Thoracic aorta (tissue), 2 donors: ENCODE data around the gene PGGHG. TPM values are rescaled to one million over a fixed set of nuclear protein-coding genes. Genes with fewer than 3 reads are reported as not detected.

Experiments
- ATAC-seq: fragments of 150-250 bp; one replicate; pipeline ENCODE4 v1.8.0; 2017; ENCODE audit warnings: low read depth; ENCODE audit not compliant: insufficient number of reproducible peaks, low FRiP score
- DNase-seq: peaks from one replicate; pipeline ENCODE4 v3.0.0-alpha.2; 2020; ENCODE audit warnings: low spot score
- H3K27ac ChIP-seq, 2 donors: fragments of 200-600 bp; sonication (generic); 1 replicate in 1 of 2; 2 replicates in 1 of 2; pipeline ENCODE4 v1.5.1; 2016; ENCODE audit warnings: mild to moderate bottlenecking in 2 of 2, moderate library complexity in 2 of 2
- H3K27me3 ChIP-seq: fragments of 200-600 bp; sonication (generic); replicated peaks from 2 replicates; pipeline ENCODE4 v1.6.0; 2016; ENCODE audit warnings: mild to moderate bottlenecking; ENCODE audit not compliant: insufficient read depth
- H3K36me3 ChIP-seq: fragments of 200-600 bp; sonication (generic); one replicate; pipeline ENCODE4 v1.5.1; 2016
- H3K4me1 ChIP-seq, 2 donors: fragments of 200-600 bp; sonication (generic); 1 replicate in 1 of 2; 2 replicates in 1 of 2; pipeline versions ENCODE4 v1.5.1 to v1.6.0; 2016; ENCODE audit warnings: low read depth in 2 of 2, mild to moderate bottlenecking in 1 of 2; ENCODE audit not compliant: control insufficient read depth in 1 of 2
- H3K4me3 ChIP-seq: fragments of 200-600 bp; sonication (generic); 2 replicates; pipeline ENCODE4 v1.5.1; 2016; ENCODE audit warnings: mild to moderate bottlenecking
- H3K9me3 ChIP-seq: fragments of 200-600 bp; sonication (generic); 2 replicates; pipeline ENCODE4 v1.5.1; 2016
- total RNA-seq, 2 donors: library from RNA; depleted of rRNA; stranded (reverse); fragments of >200 nt; gene quantifications; one replicate each; pipeline versions ENCODE4 v1.1.0 to v1.2.3, GENCODE V29; 2016
- TF ChIP-seq, protein P1 (sequence below): fragments of 200-600 bp; sonication (generic); IDR thresholded peaks from one replicate; pipeline ENCODE4 v1.5.1; 2019; ENCODE audit warnings: antibody characterized with exemption

PGGHG gene
- total RNA-seq, 2 donors from 2014 or later, result 54.2 to 68.8 TPM

DNA sequence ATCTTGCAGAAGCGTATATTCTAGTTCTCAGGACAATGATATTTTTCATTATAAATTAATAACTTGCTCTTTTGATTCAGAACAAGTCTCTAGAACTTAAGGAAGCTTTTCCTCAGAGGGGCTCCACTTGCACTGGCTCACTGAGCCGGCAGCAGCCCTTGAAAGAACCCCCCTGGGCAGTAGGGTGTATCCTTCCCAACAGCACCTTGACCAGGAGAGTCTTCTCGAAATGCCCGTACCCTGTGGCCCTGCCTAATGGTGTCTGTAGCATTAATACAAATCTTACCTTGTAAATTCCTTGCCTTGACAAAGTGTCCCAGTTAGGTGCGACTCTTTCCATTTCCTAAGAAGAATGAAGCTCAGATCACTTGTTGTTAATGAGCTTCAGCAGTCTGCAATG lies 38.7 kb upstream of the PGGHG start:
- Histone ChIP-seq H3K4me1 (no peaks in the 10 kb centered on the region), H3K36me3 (peaks cover 59% of the 10 kb centered on the region), H3K27ac (no peak overlapping the region), H3K4me3 (no peak overlapping the region), H3K27me3 (no peaks in the 10 kb centered on the region), H3K9me3 (no peaks in the 10 kb centered on the region)
- no peak for DNase-seq
- ATAC-seq, result no peak
- TF ChIP-seq, protein P1, sequence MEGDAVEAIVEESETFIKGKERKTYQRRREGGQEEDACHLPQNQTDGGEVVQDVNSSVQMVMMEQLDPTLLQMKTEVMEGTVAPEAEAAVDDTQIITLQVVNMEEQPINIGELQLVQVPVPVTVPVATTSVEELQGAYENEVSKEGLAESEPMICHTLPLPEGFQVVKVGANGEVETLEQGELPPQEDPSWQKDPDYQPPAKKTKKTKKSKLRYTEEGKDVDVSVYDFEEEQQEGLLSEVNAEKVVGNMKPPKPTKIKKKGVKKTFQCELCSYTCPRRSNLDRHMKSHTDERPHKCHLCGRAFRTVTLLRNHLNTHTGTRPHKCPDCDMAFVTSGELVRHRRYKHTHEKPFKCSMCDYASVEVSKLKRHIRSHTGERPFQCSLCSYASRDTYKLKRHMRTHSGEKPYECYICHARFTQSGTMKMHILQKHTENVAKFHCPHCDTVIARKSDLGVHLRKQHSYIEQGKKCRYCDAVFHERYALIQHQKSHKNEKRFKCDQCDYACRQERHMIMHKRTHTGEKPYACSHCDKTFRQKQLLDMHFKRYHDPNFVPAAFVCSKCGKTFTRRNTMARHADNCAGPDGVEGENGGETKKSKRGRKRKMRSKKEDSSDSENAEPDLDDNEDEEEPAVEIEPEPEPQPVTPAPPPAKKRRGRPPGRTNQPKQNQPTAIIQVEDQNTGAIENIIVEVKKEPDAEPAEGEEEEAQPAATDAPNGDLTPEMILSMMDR, result no peak

DNA sequence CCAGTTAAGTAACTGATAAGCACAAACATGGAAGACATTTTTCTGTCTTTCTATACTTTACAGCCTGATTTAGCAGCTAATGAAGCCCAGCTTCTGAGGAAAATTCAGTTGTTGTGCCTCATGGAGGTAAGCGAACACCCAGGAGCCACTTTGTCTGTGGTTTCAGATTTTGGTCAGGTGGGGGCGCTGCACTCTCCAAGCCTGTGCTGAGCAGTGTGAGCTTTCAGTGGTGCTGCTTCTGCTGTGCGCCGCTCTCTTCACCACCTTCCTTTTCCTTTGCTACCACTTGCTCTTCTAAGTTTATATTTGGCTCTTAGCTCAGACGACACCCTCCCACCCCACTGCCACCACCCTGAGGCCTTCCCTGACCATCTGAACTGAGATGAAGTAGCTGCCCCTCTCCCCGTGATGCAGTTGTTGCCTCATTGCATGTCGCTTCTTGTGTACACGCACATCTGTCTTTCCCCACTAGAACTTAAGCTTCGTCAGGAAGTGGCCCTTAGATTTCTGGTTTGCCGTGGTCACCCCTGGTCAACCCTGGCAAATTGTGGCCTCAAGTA lies 38.1 kb upstream of the PGGHG start:
- ATAC-seq, result no peak
- no peaks in the 10 kb centered on the region for H3K27me3 ChIP-seq
- H3K36me3 ChIP-seq, result peaks cover 55% of the 10 kb centered on the region
- TF ChIP-seq, protein P1, result peak; percentile 53
- no peak for DNase-seq
- no peaks in the 10 kb centered on the region for H3K4me1 ChIP-seq
- no peak overlapping the region for H3K4me3 ChIP-seq
- H3K27ac ChIP-seq, result peak overlapping the region in 1 of 2 donors; percentile 45
- H3K9me3 ChIP-seq, result no peaks in the 10 kb centered on the region

DNA sequence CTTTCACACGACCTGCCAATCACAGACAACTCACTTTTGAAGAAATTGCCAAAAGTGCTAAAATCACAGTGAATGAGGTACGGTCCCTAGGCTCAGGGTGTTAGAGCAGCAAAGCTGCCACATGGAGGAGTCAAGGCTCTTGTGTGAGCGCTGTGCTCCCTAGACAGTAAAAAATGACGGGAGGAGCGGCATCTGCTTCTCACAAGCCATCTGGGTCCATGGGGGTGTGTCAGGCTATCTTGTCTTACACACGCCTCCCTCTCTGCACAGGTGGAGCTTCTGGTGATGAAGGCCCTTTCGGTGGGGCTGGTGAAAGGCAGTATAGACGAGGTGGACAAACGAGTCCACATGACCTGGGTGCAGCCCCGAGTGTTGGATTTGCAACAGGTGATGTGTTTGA lies 37.4 kb upstream of the PGGHG start:
- Histone ChIP-seq H3K27ac (no peak overlapping the region), H3K4me1 (no peaks in the 10 kb centered on the region), H3K4me3 (no peak overlapping the region), H3K27me3 (no peaks in the 10 kb centered on the region), H3K36me3 (peaks cover 53% of the 10 kb centered on the region), H3K9me3 (no peaks in the 10 kb centered on the region)
- ATAC-seq (no peak), DNase-seq (no peak)
- TF ChIP-seq, protein P1, result no peak

DNA sequence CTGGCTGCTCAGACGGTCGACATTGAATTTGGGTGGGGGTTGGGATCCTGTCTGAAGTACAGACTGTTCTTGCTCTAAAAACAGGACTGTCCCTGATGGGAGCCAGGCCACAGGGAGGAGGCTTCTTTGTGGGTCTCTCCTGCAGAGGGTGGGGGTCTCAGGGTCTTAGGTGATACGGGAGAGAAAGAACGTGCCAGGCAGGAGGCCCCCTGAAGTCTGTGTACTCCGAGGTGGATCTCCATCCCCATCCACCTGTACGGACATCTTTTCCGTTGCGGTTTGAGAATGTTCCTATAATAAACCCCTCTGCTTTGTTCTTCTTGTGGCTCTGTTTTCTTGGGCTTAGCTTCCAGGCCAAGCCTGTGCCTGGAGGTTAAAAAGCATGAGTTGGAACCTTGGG lies 36.3 kb upstream of the PGGHG start:
- H3K27me3 ChIP-seq, result no peaks in the 10 kb centered on the region
- DNase-seq, result no peak
- H3K36me3 ChIP-seq, result peaks cover 43% of the 10 kb centered on the region
- no peak for ATAC-seq
- H3K27ac ChIP-seq, result no peak overlapping the region
- H3K4me1 ChIP-seq, result no peaks in the 10 kb centered on the region
- TF ChIP-seq, protein P1, result no peak
- H3K9me3 ChIP-seq, result no peaks in the 10 kb centered on the region
- H3K4me3 ChIP-seq, result no peak overlapping the region

DNA sequence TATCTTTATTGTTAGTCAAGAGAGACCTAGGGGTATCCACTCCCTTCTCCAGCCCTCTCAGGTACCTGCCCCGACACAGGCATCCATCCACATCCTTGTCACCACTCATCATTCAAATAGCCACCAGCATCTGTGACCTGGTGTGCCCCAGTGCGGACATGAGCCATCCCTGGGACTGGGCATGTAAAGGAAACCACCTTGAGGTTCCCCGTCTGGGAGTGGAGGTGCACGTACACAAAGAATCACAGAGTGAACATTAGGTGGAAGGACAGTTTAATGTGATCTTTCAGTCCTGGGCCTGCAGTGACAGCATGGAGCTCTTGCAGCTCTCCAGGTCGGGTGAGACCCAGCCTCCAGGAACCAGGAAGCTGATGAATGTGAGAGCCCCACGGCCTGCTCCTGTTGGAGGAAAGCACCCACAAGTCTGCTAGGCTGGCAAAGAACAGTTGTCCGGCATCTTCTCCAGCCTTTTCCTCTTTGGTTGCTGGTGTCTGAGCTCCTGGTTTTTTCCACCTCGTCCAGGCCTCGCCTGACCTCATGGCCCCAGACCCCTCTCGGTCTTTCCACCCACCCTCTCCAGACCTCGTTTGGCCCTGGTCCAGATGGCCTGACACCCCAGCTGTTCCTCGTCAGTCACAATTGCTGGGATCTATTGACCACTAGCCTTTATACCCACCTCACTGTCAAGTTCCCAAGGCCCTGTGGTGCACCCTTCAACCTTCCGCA lies 35.6 kb upstream of the PGGHG start:
- Histone ChIP-seq H3K27ac (no peak overlapping the region), H3K4me3 (no peak overlapping the region), H3K4me1 (no peaks in the 10 kb centered on the region), H3K9me3 (no peaks in the 10 kb centered on the region), H3K27me3 (no peaks in the 10 kb centered on the region), H3K36me3 (peaks cover 37% of the 10 kb centered on the region)
- ATAC-seq (no peak), DNase-seq (no peak)
- TF ChIP-seq, protein P1, result no peak
